GM19324 (cell line): ENCODE results near the gene C1orf116.

Experiments used
- ATAC-seq: cut with Tn5 transposase; IDR thresholded peaks from one replicate; pipeline ENCODE4 v1.9.1; 2021; ENCODE audit warnings: mild to moderate bottlenecking, moderate library complexity; ENCODE audit not compliant: unreplicated experiment, low FRiP score

Gene C1orf116

DNA sequence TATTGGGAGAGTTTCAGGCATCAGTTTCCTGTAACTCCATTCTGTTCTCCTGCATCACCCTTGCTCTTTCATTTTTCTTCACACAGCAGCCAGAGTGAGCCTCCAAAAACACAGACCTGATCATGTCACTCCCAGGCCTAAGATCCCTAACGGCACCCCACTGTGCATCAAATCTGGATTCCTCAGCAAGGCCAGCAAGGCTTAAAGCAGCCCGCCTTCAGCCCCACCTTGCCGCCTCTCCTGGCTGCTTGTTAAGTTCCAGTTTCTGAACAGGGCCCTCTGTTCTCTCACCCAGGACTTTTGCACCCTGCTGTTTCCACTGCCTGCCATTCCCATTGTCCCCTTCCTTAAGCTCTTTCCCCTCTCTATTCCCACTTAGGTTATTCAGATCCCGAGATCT is 29.3 kb downstream of the C1orf116 start:
- no peak for ATAC-seq

DNA sequence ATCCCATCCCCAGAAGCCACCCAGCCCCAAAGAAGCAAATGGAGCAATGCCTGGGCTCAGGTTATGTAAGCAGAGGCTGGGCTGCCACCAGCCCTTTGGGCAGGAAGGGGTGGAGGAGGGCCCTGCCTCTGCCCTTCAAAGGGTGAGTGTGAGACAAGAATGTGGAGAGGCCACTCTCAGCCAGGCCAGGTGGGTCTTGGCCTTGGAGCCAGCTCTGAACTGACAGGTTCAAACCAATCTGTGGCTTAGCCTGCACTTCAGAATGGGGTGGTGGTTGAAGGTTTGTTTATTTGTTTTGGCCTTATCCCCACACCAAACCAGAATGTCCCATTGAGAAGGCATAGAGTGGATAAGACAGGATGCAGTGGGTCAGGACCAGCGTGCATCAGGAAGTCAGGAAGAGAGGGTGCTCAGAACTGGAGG is 29.8 kb downstream of the C1orf116 start:
- no peak for ATAC-seq

DNA sequence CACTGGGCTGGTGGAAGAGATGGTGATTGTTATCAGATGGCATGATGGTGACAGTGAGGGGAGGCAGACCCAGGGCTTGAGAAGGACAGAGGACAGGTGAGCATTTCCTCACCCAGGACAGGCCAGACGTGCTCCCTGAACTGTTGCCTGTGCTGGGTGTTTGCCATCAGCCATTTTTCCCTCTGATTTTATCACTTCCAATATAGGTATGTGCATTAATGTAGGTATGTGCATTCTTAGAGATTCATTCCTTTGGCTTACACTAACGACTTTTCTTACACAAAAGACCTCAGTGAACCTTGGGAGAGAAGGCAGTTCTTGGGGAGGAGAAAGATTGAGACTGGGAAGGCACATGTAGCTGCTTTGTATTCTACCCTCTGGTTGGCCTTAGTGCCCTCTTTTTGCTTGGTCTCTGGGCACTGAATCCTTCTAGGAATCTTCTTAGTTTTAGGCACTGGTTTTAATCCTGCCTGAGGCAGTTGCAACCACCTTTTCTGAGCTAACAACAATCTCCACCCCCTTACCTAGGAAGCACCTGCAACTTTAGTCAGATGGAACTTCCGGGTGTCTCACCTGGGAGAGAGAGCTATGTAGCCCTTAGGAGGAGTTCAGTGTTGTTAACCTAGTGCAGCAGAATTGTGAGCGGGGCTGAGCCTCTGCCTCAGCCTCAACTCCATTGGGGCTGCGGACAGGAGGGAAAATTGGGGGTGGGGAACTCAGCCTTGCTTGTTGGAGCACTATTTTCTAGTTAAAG is 30.9 kb downstream of the C1orf116 start:
- ATAC-seq: no peak

DNA sequence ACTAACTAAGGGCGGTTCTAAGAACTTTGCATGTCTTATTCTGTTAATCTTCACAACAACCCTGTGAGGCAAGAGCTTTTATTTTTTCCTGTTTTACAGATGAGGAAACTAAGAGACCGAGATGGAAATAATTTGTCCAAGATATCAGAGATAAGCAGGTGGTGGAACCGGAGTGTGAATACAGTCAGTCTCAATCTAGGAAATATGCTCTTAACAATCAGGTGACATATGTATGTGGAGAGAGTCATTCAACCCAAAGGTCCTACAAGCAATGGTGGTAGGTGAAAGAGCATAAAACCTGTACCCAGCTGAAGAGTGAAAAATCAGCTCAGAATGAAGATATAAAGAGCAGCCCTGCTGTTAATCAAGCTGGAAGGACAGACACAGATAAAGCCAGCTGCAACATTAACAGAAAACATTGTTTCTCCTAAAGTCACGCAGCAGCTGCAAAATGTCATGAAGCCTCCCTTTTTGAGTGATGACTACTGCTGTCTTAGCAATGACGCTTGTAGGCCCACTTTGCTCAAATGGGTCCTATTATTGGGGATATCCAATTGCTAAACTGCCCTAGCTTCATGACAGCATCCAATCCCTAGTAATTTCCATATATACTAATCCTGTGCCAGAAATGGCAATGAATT is 31.8 kb downstream of the C1orf116 start:
- ATAC-seq: no peak

DNA sequence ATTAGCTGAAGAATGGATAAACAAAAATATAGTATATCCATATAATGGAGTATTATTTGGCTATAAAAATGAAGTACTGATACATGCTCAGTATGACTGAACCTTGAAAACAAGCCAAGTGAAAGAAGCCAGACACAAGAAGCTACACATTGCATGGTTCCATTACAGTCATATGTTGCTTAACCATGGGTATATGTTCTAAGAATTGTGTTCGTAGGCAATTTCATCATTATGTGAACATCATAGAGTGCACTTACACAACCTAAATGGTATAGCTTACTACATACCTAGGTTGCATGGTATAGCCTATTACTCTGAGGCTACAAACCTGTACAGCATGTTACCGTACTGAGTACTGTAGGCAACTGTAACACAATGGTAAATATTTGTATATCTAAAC is 33.7 kb downstream of the C1orf116 start:
- no peak for ATAC-seq

DNA sequence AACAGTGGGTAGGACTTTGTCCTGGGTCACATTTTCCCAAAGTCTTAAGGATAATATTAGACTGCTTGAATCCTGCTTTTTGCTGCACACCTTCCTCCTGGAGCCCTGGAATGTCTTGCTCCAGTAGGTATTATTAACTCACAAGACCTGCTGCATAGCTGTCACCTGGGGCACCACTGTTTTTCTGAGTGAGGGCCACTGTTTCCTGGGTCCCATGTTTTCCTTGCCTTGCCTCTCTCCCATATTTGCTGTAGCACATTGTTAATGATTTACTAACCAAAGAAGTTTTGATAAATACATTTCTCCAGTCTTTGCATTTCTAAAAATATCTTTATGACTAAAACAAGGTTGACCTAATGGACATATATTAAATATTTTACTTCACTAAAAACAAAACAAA is 39.8 kb downstream of the C1orf116 start:
- no peak for ATAC-seq

DNA sequence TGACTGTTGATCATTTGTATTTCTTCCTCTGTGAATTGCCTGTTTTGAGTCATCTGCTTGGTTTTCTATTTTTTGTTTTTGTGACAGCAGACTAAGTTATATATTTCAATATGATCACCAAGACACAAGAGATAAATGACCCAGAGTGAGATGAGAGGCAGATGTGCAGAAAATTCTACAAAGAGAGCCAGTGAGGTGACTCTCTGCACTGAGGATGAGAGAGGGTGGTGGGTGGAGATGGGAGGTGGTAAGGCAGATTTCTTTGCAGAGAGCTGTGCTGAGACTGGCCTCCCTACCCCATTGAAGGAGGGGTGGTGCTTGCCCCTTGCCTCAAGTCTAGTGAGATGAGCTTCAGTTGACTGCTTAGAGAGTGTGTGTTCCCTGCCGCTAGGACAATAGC is 44.7 kb downstream of the C1orf116 start:
- no peak for ATAC-seq

DNA sequence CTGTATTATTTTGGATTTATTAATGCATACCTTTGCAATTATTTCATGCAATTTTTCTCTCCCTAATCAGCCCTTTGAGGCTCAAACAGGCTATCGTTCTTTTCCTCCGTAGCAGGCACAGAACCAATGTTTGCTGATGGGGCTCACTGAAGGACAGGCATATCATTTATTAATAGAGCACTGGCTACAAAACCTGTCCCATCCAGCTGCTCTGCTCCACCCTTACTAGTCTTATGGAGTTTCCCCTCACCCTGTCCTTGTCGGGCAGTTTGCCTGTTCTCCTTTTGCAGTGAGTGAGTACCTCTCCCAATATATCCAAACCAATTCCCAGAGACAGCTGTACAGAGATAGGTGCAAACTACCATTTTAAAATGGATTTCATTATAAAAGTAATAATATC is 45.7 kb downstream of the C1orf116 start:
- no peak for ATAC-seq

DNA sequence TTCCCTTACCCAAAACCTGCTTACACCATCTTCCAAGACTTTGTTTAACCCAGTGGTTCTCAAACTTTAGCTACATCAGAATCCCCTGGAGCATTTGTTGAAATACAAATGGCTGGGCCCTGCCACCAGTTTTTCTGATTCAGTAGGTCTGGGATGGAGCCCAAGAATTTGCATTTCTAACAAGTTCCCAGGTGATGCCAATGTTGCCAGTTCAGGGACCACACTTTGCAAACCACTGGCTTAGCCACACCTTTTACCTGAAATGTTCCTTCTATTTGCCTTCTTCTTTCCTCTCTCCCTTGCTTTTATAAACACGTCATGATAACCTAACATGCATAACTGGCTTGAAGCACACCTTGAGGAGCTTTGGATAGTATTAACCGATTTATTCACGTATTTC is 46.2 kb downstream of the C1orf116 start:
- no peak for ATAC-seq

DNA sequence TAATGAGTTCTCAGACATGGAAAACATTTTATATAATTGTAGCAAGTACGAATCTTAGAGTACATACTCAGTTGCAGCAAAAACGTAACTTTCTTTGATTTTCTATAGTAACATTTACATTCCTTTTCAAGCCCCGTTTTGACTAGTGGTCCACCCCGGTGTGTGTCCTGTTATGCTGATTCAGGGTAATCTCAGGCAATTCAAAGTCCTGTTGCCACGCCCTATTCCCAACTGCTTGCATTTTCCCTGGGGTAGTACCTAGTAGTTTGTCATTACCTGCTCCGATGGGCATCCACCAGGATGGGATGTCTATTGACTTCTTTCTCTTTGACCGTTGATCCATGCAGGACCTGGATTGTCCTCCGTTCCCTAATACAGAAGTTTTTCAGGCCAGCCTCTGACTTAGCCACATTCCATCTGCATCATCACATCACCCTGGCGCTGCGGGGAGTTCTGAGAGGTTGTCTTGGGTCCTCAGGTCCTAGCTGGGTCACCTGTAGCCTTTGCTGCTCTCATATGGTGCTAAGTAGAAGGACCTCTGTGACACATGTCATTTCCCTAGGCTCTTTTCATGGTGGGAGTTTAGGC is 47.3 kb downstream of the C1orf116 start:
- ATAC-seq: no peak

DNA sequence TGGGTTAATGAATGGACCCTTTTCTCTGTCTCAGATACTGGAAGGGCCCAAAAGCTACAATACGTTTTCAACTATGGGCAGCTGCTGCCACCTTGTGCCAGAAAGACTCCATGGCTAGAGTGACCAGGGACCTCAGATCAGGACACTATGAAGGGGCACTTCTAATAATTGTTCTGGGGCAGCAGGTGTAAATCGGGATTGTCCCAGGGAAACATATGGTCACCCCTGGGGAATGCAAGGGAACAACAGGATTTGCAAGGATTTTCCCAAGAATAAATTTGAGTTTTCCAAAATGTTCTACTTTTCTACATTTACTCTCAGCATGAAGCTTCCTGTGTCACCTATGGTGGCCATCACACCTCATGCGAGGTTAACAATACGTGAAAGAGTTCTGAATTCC is 50.3 kb downstream of the C1orf116 start:
- no peak for ATAC-seq

DNA sequence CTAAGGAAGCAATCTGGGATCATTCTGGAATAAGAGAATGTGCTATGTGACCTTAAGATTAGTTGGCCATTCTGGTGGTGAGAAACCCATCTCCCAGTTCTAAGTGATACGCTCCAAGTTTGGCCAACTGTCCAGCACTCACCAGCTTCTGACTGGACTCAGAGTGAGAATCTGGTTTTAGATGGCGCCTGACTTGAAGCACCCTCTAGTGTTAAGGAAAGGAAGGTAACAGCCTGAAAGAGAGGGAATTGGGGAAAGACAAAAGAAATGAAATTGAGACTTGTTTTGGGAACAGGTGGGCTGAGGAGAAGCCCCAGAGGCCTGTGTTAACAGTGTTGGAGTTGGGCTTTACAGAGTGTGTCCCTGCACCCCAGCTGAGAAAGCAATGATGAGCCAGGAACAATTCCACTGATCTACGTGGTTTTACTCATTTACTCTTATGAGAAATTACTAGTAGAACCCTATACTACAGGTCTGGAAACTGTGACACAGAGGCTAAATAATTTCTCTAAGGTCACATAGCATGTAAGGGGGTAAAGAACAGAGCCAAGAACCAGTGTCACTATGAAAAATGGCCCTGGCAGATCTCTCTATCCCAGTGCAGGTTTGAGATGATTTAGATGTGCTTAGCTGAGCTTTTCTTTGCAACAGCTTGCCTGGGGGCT is 53.0 kb downstream of the C1orf116 start:
- ATAC-seq: no peak

DNA sequence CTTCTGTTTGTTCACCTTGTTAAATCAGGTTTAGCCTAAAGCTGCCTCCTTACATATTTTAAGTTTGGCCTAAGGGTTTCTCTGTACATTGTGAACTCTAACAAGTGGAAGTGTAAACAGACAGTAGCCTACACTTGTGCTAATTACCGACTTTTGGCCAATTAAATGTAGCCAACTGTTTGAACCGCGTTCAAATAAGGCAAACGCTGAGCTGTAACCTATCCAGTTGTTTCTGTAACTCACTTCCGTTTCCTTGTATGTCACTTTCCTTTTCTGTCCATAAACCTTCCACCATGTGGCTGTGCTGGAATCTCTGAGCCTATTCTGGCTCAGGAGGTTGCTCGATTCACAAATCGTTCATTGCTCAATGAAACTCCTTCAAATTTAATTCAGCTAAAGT is 54.3 kb downstream of the C1orf116 start:
- no peak for ATAC-seq

DNA sequence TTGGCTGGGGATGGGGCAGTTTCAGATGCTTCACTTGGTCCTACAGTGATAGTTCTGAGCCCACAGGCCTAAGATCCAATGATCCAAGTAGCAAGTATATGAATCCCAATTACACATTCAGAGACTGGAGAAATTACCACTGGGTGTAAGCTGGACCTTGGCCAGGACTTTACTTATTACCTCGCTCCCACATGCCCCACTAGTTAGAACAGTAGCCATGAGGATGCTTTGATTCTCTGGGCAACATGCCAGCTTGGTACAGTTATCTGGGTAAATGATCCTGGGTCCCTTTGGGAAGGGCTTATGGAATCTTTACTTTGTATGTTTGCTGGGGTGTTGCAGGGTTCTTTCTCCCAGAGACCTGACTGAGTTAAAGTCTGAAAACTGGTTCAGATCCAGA is 57.2 kb downstream of the C1orf116 start:
- no peak for ATAC-seq

DNA sequence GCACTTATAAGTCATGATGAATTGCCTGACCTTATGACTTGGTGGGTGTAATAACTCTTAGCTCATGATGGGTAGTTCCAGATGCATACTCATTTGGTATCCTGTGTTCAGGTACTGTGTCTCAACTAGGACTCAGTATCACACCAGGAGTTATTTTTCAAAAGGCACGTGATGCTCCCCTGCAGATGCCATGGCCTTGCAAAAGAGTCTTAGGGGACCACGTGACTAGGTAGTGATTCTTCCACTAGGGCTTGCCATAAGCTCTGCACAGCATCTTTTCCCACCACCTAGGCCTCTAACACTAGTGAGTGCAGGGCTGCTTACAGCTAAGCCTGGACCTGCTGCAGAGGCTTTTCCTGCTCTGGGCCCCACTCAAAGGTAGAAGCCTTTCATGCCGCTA is 58.4 kb downstream of the C1orf116 start:
- ATAC-seq: no peak

DNA sequence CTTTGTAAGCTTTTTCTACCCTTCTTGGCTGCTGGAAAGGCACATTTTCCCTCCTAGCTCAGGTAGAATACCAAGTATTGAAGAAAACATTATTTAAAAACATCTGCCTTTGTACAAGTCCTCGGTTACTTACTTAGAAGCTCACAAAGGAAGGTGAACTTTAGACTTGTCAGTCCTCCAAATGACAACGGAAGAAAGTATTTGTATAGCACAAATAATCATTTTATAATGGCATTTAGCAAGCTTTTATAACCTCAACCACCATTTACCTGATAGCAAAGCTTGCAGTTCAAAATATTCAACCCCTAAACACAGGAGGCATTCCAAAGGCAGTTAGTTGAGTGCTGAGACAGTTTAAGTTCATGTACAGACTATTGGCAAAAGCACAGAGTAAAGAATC is 59.8 kb downstream of the C1orf116 start:
- no peak for ATAC-seq

DNA sequence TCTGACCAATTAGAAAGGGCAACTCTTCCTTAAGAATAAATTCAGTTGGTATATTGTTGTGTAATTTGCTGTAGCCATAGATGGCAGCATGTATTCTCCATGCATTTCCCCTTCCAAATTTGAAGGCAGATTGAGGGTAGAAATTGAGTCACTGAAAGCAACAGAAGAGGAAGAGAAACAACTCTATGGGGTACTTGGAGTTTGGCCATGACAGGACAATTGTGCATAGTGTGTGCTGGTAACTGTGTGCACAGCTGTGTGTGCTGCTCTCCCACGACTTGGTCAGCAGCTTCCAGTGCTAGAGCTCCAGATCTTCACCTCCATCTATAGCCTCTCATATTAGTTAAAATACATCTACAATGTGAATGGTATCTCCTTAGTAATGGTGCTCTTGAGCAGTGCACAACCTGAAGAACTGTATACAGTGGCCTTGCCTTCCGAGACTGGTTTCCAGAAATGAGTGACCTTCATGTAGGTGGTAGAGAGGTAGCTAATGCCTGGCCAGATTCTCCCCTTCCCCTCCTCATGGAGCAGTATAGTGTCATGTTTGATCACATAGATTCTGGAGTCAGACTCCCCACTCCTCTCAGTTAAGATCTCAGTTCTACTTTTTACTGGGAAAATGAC is 61.4 kb downstream of the C1orf116 start:
- ATAC-seq: no peak

DNA sequence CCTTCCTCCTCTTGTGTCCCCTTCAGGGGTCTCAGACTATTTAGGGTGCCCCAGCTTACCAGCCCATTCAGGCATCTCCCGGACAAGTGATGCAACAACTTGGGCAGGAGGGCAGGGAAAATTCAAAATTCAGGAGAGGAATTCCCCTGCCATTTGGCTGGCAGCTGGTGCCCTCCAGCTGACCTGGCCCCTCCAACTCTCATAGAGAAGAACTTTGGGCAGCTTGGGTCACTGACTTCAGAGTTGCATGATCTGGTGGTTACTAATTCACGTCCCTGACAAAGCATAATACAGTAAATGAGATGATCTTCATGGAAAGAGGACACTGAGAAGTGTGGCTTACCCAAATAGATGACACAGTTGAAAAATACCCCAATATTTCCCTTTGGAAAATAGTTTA is 62.1 kb downstream of the C1orf116 start, which contains the start of gene FCAMR:
FCAMR (minus strand) TSS at position 15 of the 400 bp plus-strand sequence. CDS start 335 bp downstream, outside the sequence.
- no peak for ATAC-seq

DNA sequence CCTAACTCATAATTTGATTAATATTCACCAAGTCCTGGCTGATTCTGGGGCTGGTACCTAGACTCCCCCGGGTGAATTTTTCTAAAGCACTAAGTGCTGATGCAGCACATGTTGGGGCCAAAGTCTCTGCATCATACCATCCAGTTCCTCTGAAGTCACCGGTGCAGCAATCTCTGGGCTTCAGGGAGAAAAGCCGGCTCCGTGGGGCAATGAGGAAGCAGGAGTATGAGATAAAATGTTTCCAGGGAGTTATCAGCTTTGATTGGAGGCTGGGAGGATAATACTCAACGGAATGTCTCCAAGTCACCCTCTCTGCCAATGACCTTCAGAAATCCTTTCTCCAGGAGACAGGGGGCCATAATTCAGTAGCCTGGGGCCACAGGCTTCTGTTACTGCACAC is 63.5 kb downstream of the C1orf116 start:
- ATAC-seq: no peak
